GM19351 (cell line): ENCODE measurements around the gene HIVEP3.

Experiments used
- ATAC-seq: cut with Tn5 transposase; IDR thresholded peaks from one replicate; pipeline ENCODE4 v1.9.1; 2021; ENCODE audit warnings: mild to moderate bottlenecking, moderate library complexity; ENCODE audit not compliant: unreplicated experiment

The HIVEP3 gene

DNA sequence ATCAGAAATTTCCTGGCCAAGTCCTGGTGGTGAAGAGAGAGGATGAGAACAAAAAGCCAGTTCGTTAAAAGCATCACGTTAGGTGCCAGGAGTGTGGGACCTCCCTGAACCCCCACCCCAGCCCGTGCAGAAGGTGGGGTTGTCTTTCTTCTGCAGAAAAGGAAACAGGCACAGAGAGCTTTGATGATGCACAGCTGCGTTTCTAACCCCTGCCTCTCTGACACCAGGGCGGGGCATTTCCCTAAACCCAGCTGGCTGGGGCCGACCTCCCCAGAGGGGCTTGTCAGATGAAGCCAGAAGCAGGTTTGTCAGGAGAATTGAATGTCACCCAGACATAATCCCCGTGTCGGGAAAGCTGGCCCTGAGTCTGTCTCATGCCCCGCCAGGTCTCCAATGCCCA is 244.9 kb downstream of the HIVEP3 start:
- ATAC-seq: no peak

DNA sequence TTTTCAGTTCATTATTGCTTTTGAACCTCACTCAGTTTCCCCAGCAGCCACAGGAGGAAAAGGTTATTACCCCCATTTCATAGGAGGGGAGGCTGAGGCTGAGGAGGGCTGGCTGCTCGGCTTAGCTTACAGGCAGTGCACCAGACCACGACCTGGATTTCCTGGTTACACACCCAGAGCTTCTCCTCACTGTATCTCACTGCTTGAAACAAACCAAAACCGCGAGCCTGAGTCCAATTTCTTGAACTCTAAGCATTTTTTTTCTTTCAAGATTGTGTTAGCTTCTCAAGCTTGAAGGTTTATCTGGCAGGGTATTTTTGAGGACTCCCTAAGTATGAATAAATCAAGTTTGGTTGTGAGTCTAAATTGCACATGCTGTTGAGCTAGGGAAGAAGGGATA is 245.3 kb downstream of the HIVEP3 start:
- peak; percentile 69 for ATAC-seq

DNA sequence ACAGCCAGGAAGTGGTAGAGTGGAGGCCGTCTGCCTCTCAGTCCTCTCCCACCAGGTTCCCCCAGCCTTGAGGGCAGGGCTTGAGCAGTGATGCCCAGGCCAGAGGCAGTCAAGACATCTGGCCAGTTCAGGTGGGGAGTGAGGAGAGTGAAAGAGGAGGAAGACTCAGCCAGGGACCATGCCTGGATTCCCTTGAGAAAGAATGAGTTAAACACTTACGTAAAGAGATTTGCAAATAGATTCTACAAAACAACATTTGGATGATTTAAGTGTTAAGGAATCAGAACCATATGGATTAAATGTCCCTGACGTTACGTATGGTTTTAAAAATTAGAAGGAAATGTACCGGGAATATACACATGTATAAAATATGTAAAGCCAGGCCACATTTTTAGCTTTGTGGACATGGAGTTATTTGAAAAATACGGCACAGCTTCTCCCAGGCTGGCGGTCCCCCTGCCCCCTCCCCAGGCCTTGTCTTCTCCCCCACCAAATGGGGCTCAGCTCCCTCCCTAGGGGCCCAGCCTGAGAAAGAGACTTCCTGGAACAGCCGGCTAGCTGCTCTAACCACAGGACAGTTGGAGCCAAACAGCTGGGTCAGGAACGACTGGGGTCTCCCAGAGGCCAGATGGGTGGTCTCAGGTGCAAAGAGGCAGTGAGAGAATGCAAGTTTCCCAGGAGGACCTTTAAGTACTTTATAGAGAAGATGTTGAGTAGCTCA is 245.9 kb downstream of the HIVEP3 start:
- ATAC-seq: no peak

DNA sequence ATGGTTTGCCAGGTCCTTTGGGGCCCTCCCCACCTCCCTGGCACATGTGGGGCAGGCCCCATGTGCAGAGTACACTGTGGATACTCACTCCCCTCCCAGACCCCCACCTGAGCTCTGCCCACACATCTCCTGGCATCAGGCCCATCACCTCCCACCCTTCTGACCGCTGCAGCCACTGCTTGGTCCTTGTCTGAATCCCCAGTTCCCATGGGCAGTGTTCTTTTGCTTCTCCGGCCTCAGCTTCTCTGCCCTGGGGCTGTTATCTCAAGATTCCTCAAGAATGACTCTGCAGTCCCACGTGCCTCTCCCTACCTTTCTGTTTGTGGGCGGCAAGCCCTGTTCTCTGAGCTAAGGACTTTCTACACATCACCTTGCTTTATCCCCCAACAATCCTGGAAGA is 246.5 kb downstream of the HIVEP3 start:
- no peak for ATAC-seq

DNA sequence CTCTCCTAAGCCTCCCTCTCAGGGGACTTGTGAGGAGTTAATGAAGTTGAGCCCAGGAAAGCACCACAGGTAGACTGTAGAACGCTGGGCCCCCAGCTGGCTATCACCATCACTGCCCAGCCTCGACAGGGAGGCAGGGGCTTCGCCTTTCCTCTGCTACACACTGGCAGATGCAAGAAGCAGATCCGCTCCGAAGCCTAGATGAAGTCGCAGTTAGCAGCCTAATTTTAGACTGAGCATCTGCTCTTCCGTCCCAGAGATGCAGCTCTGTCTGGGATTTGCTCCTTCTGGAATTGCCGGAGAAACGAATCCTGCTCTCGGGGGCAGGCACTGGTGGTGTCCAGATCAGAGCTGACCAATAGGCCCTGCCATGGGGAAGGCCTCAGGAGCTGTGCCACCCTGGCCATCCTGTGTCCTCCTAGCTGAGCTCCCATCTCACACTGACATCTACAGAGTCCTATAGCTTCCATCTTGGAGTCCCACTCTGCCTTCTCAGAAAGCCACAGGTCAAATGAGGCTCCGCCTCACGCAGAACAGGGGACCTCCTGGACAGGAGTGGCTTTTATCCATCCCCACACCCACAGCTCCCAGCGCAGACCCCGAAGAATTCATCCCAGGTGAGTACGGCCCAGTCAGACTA is 247.5 kb downstream of the HIVEP3 start:
- ATAC-seq: no peak

DNA sequence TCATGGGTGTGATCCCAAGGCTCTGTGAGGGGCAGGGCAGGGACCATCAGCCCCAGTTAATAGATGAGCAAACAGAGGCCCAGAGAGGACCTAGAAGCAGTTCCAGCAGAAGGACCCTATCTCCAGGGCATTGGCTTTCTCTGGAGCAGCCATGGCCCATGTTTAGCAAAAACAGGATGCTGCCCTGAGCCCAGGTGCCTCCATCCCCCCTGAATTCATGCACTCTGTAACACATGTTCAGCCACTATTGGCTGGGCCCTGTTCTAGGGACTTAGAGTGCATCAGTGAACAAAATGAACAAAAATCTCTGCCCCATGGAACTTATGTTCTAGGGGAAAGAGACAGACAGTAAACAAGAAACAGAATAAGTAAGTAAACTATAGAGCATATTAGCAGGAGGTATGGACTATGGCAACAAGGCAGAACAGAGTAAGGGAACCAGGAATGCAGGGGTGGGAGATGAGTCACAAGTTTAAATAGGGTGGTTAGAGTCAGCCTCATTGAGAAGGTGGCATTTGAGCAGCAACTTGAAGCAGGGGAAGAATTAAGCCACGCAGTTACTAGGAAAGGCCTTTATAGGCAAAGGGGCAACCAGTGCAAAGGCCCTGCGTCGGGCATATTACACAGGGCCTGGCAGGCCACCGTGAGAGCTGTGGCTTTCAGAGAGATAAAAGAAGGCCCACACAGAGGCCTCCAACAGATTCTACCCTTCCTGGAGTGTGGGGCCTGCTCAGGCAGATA is 248.3 kb downstream of the HIVEP3 start:
- no peak for ATAC-seq

DNA sequence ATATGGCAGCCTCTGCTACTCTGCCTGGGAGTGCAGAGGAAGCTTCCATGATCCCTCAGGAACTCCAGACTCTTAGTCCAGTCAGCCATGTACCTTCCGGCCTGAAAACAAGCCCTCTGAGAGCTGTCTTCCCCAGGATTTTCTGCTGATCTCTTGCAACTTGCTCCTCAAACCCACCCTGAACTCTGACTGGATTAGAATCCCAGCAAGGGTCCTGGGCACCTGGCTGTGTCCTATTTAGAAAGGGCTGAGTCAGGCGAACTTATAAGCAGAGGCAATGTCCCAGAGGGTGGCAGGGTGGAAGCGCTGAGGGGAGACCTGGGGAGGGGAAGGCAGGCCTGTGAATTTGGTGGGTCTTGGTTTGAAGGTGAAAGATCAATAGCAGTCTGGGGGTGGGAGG is 249.8 kb downstream of the HIVEP3 start:
- no peak for ATAC-seq

DNA sequence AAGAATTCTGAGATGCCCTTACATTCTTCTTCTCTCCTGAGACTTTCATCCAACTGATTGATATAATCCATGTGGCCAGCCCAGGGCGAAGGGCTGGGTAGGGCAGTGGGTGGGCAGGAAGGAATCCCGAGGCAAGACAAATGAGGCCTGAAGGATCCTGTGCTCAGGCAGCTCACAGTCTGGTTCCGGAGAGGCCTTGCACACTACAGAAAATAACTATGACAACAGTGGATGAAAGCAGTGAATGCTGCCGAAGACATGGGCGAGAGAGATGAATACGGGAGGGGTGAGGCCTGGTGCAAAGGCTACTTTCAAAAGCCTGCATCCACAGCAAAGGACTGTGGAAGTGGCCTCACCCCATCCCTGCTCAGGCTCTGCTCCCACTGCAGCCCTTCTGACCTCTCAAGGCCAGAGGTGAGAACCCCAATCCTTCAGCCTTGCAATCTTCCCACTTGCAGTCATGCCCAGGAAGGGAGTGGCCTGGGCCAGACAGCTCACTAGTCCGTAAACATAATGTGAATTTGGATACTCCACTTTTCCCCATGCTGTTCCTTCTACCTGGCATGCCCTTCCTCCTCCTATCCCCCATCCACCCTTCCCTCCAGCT is 250.6 kb downstream of the HIVEP3 start:
- ATAC-seq: no peak

DNA sequence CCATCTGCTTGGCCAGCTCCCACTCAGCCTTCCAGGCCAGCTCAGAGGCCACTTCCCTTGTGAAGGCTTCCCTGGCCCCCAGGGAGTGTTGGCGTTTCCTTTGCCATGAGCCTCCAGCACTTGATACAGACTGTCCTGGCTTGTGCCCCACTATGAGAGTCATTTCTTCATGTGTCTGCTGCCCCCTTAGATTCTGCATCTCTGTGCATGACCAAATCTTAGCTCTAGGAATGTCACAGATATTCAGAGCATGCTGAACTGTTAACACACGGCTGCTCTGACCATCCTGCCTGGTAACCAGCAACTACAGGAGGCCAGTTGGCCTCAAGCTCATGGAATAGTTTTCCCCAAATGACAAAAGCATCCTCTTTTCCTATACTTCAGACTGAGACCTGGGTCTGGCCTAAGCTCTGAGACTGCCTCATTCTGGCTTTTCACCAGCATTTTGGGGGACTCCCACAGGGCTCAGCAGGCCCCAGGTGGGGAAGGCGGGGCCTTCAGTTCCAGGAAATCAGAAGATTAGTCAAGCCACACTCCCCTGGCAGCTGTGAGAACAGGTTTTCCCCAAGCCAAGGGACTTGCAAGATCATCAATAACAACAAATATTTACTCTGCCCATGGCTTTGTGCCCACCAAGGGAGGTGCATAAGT is 251.6 kb downstream of the HIVEP3 start:
- ATAC-seq: peak; percentile 56

DNA sequence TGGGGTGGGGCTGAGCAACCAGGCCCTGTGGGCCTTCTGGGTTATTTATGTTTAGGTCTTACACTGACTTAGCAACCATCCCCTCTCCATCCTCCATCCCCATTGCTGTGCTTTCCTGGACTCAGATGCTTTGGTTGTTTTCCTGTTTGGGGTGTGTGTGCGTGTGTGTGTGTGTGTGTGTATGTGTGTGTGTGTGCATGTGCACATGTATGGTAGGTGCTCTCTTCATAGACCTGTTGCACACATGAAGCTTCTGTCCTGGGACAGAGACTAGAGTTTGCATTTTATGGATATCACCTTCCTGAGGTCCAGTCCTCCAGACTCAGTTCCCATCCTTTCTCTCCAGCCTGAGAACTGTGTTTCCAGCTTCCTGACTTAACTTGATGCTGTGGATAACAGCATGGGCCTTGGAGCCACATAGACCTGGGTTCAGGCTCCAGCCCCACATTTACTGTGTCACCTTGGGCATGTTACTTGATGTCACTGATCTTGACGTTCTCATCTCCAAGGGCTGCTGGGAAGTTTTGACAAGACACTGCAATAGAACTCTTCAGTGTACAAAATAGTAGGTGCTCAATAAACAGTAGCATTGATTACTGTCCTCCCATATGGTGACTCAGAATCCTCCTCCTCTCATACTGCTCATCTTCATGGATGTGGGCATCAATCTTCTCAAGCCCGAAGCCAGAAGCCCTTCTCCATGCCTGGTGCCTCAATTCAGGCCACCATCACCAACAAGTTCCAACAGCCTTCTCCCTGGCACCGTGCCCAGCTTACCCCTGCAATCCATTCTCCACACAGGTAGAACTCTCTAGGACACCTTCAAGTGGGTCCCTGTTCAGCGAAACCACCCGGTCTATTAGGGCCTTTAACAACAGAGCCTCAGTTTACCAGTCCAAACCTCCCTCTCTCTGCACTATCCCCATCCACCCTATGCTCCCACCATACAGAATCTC is 252.5 kb downstream of the HIVEP3 start:
- ATAC-seq: no peak

DNA sequence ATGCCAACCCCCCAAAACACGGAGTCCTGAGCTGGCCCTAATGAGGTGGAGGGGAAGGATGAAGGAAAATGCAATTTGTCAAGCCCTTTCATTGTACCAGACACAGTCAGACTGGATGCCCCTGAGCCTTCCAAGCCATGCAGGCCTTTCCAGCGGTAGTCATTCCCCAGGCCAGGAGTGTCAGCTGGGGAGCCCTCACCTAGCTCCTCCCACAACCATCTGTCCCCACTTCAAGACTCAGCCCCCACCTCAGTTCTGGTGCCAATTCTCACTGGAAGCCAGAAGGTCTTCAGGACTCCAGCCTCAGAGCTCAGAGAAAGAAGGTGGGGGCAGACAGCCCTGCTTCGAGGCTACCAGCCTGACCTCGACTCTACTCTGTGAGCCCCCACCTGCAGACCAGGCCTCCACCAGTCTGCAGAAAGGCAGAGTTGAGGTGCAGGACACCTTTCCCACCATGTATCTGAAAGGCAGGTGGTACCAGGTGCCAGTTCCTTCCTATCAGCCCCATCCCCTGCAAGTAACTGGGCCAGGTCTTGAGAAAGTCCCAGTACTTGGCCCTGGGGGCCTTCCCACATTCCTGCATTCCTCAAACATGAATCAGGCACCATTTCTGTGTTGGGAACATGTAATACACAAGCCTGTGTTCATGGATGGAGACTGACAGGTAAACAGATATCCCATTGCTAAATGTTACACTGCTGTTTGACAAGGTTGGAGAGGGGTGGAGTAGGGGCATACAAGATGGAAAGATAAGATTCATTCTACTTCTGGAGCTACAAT is 253.7 kb downstream of the HIVEP3 start:
- ATAC-seq: no peak

DNA sequence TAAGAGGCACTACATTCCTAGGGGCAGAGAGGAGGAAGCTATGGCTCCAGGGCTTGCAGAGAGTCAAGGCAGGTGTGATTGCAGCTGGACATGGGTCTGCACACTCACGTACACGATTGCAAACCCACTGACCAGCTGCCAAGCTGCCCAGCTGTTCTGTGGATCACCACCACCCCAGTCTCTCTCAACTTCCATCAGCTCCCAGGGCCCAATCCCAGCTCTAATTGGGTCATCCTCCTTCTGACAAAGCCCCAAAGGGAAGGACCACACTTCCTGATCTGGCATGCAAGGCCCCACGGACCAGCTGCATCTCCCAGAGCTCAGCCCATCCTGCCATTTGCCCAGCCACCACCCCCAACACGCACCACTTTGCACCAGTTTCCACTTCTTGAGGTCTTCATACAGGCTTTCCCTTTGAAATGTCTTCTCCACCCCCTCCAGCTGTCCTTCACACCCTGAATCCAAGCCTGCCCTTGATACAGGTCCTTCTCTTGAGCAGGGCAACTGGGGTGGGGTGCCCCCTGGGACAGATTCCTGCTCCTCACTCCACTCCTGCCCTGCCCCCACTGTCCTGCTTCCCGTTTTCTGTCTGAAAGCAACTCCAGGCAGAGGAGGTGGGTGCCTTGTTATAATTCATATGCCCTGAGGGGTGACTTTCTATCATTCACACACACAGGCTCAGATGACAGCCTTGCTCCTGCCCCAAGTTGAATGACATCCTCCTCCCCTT is 254.9 kb downstream of the HIVEP3 start:
- ATAC-seq: no peak

DNA sequence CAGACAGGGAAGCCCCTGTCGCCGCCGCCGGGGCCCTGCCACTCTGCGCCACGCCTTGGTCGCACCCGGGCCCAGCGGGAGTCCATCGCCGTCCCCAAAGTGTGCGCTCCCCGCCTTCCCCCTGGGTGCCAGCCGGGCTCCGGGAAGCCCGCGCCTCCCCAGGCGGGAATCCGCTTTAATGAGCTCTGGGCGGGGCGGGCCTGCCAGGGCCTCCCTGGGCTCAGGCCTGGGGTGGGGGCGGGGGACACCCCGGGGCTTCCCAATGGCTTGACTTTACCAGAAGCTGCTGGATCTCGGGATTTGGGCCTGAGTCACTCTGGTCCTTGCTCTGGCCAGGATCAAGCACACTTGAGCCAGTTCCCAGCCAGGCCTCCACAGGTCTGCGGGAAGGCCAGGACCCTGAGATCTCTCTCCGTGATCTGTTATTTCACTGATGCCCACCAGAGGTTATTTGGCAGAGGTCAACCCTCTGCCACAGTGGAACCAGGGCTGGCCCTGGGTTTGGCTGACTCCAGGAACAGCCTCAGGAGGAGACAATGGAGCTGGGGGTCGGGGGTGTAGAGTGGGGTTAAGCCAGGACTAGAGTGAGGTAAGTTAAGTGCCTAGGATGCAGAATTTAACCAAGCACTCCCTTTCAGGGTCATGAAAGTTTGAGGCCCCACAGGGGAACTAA is 255.8 kb downstream of the HIVEP3 start:
- no peak for ATAC-seq

DNA sequence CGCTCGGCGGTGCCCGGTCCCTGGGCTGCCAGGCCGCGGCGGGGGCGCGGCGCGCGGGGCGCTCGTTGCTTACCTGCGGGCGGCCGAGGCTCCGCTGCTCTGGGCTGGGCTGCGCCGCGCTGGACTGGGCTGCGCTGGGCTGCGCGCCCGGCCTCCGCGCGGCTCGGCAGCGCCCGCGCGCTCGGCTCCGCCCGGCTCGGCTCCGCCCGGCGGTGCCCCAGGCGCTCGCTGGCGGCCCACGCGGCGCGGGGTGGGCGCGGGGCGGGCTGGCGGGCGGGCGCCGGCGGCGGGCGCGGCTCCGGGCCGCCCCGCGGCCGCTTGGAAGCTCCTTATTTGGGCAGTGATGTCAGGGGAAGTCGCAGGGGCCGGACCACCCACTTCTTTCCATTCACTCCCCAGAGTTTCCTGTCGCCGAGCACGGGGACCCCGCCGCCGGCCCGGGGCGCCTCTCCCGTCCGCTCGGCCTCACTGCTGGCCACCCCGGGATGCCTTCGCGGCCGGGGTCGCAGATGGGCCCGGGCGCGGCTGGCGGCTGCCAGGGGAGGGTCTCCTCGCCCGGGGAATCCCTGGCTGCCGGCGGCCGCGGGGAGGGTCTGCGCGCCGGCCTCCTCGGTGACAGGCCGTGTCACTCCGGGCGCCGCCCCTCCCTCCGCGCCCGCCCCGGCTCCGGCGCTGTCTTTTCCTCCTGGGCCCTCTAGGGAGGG is 256.5 kb downstream of the HIVEP3 start:
- ATAC-seq: peak; percentile 72

DNA sequence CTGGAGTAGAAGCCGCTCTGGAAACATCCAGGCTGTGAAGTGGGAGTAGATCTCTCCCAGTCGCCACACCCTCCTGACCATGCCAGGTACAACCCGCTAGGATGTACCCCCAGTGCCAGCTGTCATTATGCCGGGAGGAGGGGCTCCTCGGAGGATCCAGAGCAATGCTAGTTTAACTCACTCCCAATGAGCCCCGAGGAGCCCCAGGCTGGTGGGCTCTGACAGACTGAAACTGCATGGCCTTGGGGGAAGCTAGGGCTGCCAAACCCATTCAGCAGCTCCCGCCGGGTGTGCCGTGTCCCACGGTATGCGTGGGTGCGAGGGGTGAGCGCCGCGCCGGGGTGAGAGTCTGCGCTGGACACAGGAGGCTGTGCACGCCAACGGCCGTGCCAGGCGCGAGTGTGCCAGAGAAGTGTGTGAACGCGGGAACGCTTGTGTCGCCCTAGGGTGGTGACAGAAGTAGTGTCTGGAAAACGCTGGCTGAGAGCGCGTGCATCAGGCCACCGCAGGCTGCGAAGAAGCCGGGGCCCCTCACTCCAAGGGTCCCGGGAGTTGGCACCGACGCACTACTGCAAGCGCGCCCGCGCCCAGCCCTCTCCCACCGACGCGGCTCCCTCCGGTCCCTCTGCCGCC is 257.2 kb downstream of the HIVEP3 start:
- ATAC-seq: peak; percentile 13

DNA sequence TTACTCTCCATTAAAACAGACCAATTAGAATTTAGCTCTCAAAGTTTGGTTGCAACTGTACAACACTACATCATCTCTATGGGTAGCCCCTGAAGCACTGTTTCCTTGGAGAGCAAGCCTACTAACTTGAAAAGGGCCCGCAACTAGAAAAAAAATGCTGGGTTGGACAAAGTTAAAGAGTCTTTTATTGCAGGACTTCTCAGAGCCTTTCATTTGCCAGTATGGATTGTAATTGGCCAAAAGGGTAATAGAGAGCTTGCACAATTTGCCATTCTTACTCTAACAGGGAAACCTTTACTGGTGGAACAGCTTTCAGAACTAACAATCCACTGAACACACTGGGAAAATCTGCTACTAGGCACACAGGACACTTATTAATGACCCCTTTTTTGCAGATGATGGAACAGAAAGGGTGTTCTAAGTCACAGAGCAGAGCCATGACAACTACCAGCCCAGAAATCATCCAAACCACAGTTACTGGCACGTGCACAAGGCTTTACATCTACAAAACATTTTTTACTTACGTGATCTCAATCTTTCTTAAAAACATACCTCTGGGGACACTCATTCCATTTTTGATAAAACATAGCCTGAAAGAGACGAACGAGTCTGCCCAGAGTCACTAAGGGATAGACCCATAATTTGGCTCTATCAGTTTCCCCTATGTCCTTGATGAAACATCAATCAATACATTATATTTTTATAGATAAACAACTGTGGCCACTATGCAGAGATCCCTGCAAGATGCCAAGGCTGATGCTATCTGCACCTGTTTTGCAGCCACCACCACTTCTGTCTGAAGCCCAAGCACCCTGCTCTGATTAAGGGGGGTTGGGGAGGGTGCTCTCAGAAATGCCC is 257.9 kb downstream of the HIVEP3 start:
- ATAC-seq: no peak
